K562 (cell line): ENCODE results near the gene WT1. TPM values are rescaled to one million over a fixed set of nuclear protein-coding genes. Genes with fewer than 3 reads are reported as not detected.

Source experiments
- CBFA2T3 ChIP-seq: fragments of 450-650 bp; IDR thresholded peaks from 2 replicates; pipeline ENCODE4 v1.6.1; 2017
- EP300 ChIP-seq: IDR thresholded peaks from 2 replicates; pipeline ENCODE4 v1.6.1; 2012; ENCODE audit warnings: low read length, improper control_type of control experiment
- ETV5 ChIP-seq: sonication (generic); formaldehyde crosslinking; IDR thresholded peaks from 2 replicates; pipeline ENCODE4 v1.4.0; 2020; ENCODE audit warnings: low read depth, mild to moderate bottlenecking, missing genetic modification reagents
- GTF2A2 ChIP-seq: IDR thresholded peaks from 2 replicates; pipeline ENCODE4 v1.6.1; 2016; ENCODE audit warnings: mild to moderate bottlenecking, missing genetic modification characterization, missing compliant biosample characterization
- IFI16 ChIP-seq: fragments of 250-450 bp; sonication (Bioruptor Pico); IDR thresholded peaks from 2 replicates; pipeline ENCODE4 v2.1.2; 2022; ENCODE audit warnings: mild to moderate bottlenecking, inconsistent platforms
- KLF16 ChIP-seq: IDR thresholded peaks from 2 replicates; pipeline ENCODE4 v1.6.1; 2016; ENCODE audit warnings: antibody characterized with exemption
- LCOR ChIP-seq: sonication (generic); formaldehyde crosslinking; IDR thresholded peaks from 2 replicates; pipeline ENCODE4 v1.8.0; 2022; ENCODE audit warnings: mild to moderate bottlenecking, missing genetic modification reagents
- PML ChIP-seq: IDR thresholded peaks from 2 replicates; pipeline ENCODE4 v1.6.1; 2012; ENCODE audit warnings: low read length, inconsistent platforms
- POLR2A ChIP-seq: fragments of 450-650 bp; conservative IDR thresholded peaks from 2 replicates; pipeline ENCODE4 v1.6.1; 2016
- SAP30 ChIP-seq: fragments of 200-600 bp; sonication (generic); IDR thresholded peaks from 2 replicates; pipeline ENCODE4 v1.6.1; 2012; ENCODE audit warnings: borderline replicate concordance, low read depth, mild to moderate bottlenecking, moderate library complexity, low read length, control low read depth, inconsistent platforms; ENCODE audit not compliant: insufficient read depth, poor library complexity, severe bottlenecking
- TEAD4 ChIP-seq, 2 experiments: sonication (generic) in 1 of 2; formaldehyde crosslinking in 1 of 2; IDR thresholded peaks; 2 replicates each; pipeline versions ENCODE4 v1.6.1 to v1.8.0; 2012 to 2022; ENCODE audit warnings: borderline replicate concordance in 1 of 2, inconsistent platforms in 1 of 2, low read length in 1 of 2, mild to moderate bottlenecking in 1 of 2, missing genetic modification reagents in 1 of 2
- TRIM24 ChIP-seq, 2 experiments: fragments of 450-650 bp; IDR thresholded peaks; 2 replicates each; pipeline ENCODE4 v1.6.1; 2016
- polyA plus RNA-seq, 8 experiments: library from polyadenylated mRNA; depleted of rRNA in 4 of 8; stranded (reverse) in 5 of 8; unstranded in 3 of 8; fragments of >200 nt; fragmentation: Nextera tagmentation in 2 of 8; fragmentation: Illumina TruSeq in 1 of 8; extraction: Ambion mirVana in 2 of 8; extraction: Trizol in 1 of 8; gene quantifications; 2 replicates each; pipeline versions ENCODE4 v1.2.1 to v1.2.3, GENCODE V29; 2011 to 2014; ENCODE audit warnings: inconsistent platforms in 1 of 8, missing spikeins in 1 of 8
- total RNA-seq, 7 experiments: library from RNA; depleted of rRNA in 6 of 7; stranded (reverse); fragments of >200 nt in 6 of 7; fragmentation: Illumina TruSeq in 2 of 7; extraction: Trizol in 2 of 7; gene quantifications; 2 replicates each; pipeline versions ENCODE4 v1.2.1 to v1.2.3, GENCODE V29; 2011 to 2021; ENCODE audit warnings: low replicate concordance in 1 of 7
- TF ChIP-seq, protein P1 (sequence below), 3 experiments: fragments of 200-800 bp in 1 of 3; sonication (Bioruptor generic) in 1 of 3; sonication (generic) in 1 of 3; formaldehyde crosslinking in 1 of 3; IDR thresholded peaks; 2 replicates each; pipeline versions ENCODE4 v1.6.1 to v1.8.0; 2016 to 2022; ENCODE audit warnings: mild to moderate bottlenecking in 2 of 3, missing compliant biosample characterization in 2 of 3, missing genetic modification characterization in 2 of 3, missing genetic modification reagents in 1 of 3
- TF ChIP-seq, protein P2 (sequence below): fragments of 450-650 bp; formaldehyde crosslinking; IDR thresholded peaks from 2 replicates; pipeline ENCODE4 v1.4.0; 2020; ENCODE audit warnings: mild to moderate bottlenecking, moderate library complexity
- TF ChIP-seq, protein P3 (sequence below), 3 experiments: IDR thresholded peaks in 2 of 3; conservative IDR thresholded peaks in 1 of 3; 2 replicates each; pipeline ENCODE4 v1.5.1; 2011 to 2012; ENCODE audit warnings: low read length in 3 of 3, mild to moderate bottlenecking in 3 of 3, control low read depth in 2 of 3, improper control_type of control experiment in 1 of 3, inconsistent platforms in 1 of 3, low read depth in 1 of 3, mixed read lengths in 1 of 3, moderate library complexity in 1 of 3; ENCODE audit not compliant: insufficient read depth in 2 of 3
- TF ChIP-seq, protein P4 (sequence below): sonication (generic); formaldehyde crosslinking; IDR thresholded peaks from 2 replicates; pipeline ENCODE4 v1.8.0; 2022; ENCODE audit warnings: missing genetic modification reagents, mild to moderate bottlenecking, borderline replicate concordance
- TF ChIP-seq, protein P5 (sequence below): fragments of 450-650 bp; IDR thresholded peaks from 2 replicates; pipeline ENCODE4 v1.6.1; 2018; ENCODE audit not compliant: partially characterized antibody

Gene WT1
- total and polyA plus RNA-seq, 9 of the 15 experiments (the other 6 are each of a cell fraction or from before 2014, with no cell fraction given): 7.1 to 33.8 (median 19.4) TPM

DNA sequence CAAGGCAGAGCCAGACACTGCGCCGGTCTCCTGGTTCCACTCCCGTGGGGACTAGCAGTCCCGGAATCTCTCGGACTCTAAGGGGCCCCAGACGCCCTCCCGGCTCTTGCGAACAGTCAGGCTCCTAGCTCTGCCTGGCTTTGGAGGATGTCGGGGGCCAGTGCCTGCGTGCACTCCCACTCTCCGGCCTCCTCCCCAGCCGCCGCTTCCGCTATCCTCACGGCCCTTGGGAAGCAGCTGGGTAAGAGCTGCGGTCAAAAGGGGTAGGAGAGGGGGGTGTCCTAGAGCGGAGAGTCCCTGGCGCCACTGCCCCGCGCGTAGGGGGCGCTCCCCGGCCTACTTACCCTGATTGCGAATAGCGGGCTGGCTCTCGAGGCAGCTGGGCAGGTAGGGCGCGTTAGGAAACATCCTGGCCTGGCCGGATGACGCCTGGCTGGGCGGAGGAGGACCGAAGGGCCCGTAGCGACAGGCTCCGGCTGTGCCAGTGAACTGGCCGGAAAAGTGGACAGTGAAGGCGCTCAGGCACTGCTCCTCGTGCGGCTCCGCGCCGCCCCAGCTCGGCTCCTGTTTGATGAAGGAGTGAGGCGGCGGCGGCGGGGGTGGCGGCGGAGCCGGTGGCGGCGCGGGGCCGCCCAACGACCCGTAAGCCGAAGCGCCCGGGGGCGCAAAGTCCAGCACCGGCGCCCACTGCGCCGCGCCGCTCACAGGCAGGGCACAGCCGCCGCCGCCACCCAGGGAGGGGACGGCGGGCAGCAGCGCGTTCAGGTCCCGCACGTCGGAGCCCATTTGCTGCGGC lies 785 bp downstream of the WT1 start (continued):
- TF ChIP-seq, protein P1, sequence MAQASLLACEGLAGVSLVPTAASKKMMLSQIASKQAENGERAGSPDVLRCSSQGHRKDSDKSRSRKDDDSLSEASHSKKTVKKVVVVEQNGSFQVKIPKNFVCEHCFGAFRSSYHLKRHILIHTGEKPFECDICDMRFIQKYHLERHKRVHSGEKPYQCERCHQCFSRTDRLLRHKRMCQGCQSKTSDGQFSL (CRISPR knock-in tag; IDR thresholded peaks at IDR 0.05): peak; percentile 96
- TF ChIP-seq, protein P1 (tag; IDR thresholded peaks at IDR 0.05): 0 out of 4 replicates have a peak, but pooled peaks of 1 of the 2 experiments have one; percentile 52
- TF ChIP-seq GTF2A2 (tag) (no peak), PML (peak; percentile 60), POLR2A (peak; percentile 65; the same call in 1 of the 2 replicates), KLF16 (peak; percentile 45; the same call in 1 of the 2 replicates), TRIM24 (IDR thresholded peaks at IDR 0.05) (peak in 1 of 2 experiments; percentile 16; a peak in 1 of 4 replicates), TEAD4 (IDR thresholded peaks at IDR 0.05; ENCODE audit: low read length) (peak; percentile 31; the same call in 1 of the 2 replicates), TEAD4 (CRISPR knock-in tag; IDR thresholded peaks at IDR 0.05; ENCODE audit: borderline replicate concordance) (no peak), SAP30 (peak; percentile 17), LCOR (CRISPR knock-in tag) (peak; percentile 71), EP300 (0 out of 2 replicates have a peak, but pooled peaks have one; percentile 36), CBFA2T3 (peak; percentile 36; the same call in 1 of the 2 replicates), ETV5 (CRISPR knock-in tag) (peak; percentile 82), IFI16 (CRISPR knock-in tag) (no peak)
- TF ChIP-seq, protein P2, sequence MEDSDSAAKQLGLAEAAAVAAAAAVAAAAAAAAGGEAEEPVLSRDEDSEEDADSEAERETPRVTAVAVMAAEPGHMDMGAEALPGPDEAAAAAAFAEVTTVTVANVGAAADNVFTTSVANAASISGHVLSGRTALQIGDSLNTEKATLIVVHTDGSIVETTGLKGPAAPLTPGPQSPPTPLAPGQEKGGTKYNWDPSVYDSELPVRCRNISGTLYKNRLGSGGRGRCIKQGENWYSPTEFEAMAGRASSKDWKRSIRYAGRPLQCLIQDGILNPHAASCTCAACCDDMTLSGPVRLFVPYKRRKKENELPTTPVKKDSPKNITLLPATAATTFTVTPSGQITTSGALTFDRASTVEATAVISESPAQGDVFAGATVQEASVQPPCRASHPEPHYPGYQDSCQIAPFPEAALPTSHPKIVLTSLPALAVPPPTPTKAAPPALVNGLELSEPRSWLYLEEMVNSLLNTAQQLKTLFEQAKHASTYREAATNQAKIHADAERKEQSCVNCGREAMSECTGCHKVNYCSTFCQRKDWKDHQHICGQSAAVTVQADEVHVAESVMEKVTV (CRISPR knock-in tag): 0 out of 2 replicates have a peak, but pooled peaks have one; percentile 24
- TF ChIP-seq, protein P3, sequence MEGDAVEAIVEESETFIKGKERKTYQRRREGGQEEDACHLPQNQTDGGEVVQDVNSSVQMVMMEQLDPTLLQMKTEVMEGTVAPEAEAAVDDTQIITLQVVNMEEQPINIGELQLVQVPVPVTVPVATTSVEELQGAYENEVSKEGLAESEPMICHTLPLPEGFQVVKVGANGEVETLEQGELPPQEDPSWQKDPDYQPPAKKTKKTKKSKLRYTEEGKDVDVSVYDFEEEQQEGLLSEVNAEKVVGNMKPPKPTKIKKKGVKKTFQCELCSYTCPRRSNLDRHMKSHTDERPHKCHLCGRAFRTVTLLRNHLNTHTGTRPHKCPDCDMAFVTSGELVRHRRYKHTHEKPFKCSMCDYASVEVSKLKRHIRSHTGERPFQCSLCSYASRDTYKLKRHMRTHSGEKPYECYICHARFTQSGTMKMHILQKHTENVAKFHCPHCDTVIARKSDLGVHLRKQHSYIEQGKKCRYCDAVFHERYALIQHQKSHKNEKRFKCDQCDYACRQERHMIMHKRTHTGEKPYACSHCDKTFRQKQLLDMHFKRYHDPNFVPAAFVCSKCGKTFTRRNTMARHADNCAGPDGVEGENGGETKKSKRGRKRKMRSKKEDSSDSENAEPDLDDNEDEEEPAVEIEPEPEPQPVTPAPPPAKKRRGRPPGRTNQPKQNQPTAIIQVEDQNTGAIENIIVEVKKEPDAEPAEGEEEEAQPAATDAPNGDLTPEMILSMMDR (IDR thresholded peaks at IDR 0.05 in 2 of 3, conservative IDR thresholded peaks at IDR 0.05 in 1 of 3; ENCODE audit: insufficient read depth in 2 of 3, low read depth in 1 of 3, low read length in 3 of 3): peak; percentile 64 to 77 (median 67)
- TF ChIP-seq, protein P4, sequence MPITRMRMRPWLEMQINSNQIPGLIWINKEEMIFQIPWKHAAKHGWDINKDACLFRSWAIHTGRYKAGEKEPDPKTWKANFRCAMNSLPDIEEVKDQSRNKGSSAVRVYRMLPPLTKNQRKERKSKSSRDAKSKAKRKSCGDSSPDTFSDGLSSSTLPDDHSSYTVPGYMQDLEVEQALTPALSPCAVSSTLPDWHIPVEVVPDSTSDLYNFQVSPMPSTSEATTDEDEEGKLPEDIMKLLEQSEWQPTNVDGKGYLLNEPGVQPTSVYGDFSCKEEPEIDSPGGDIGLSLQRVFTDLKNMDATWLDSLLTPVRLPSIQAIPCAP (CRISPR knock-in tag): peak; percentile 53; the same call in 1 of the 2 replicates
- TF ChIP-seq, protein P5, sequence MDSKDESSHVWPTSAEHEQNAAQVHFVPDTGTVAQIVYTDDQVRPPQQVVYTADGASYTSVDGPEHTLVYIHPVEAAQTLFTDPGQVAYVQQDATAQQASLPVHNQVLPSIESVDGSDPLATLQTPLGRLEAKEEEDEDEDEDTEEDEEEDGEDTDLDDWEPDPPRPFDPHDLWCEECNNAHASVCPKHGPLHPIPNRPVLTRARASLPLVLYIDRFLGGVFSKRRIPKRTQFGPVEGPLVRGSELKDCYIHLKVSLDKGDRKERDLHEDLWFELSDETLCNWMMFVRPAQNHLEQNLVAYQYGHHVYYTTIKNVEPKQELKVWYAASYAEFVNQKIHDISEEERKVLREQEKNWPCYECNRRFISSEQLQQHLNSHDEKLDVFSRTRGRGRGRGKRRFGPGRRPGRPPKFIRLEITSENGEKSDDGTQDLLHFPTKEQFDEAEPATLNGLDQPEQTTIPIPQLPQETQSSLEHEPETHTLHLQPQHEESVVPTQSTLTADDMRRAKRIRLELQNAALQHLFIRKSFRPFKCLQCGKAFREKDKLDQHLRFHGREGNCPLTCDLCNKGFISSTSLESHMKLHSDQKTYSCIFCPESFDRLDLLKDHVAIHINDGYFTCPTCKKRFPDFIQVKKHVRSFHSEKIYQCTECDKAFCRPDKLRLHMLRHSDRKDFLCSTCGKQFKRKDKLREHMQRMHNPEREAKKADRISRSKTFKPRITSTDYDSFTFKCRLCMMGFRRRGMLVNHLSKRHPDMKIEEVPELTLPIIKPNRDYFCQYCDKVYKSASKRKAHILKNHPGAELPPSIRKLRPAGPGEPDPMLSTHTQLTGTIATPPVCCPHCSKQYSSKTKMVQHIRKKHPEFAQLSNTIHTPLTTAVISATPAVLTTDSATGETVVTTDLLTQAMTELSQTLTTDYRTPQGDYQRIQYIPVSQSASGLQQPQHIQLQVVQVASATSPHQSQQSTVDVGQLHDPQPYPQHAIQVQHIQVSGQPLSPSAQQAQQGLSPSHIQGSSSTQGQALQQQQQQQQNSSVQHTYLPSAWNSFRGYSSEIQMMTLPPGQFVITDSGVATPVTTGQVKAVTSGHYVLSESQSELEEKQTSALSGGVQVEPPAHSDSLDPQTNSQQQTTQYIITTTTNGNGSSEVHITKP: peak; percentile 36
